CD4-positive, alpha-beta T cell (primary cell): ENCODE results near the gene TBX5. TPM values are rescaled to one million over a fixed set of nuclear protein-coding genes. Genes with fewer than 3 reads are reported as not detected.

ENCODE experiments used
- ATAC-seq: fragments of 200-7000 bp; cut with Tn5 transposase; one replicate; pipeline ENCODE4 v1.10.0; 2022; ENCODE audit warnings: mild to moderate bottlenecking; ENCODE audit not compliant: poor library complexity
- CTCF ChIA-PET: fragments of 350-600 bp; sonication (Branson Sonifier 250); formaldehyde crosslinking; loops from one replicate; lab custom pipeline; 2021; ENCODE audit warnings: antibody characterized with exemption, inconsistent platforms; lab: Charles Lee
- POLR2A ChIA-PET: fragments of 350-600 bp; sonication (Branson Sonifier 250); formaldehyde crosslinking; loops from one replicate; lab custom pipeline; 2021; ENCODE audit warnings: antibody characterized with exemption, inconsistent platforms; lab: Charles Lee
- DNase-seq, 14 experiments: peaks; one replicate each; pipeline ENCODE4 v3.0.0-alpha.2; 2013 to 2020; ENCODE audit warnings: mixed read lengths in 2 of 14
- H3K27ac ChIP-seq, 2 donors: one replicate each; pipeline versions ENCODE4 v1.5.1 to v1.7.0; 2013; ENCODE audit warnings: low read length in 2 of 2, low read depth in 1 of 2, mild to moderate bottlenecking in 1 of 2
- H3K27me3 ChIP-seq, 2 experiments: 1 replicate in 1 of 2; 2 replicates in 1 of 2; pipeline versions ENCODE4 v1.6.1 to v1.7.0; 2013; ENCODE audit warnings: low read length in 2 of 2, control low read depth in 1 of 2, mild to moderate bottlenecking in 1 of 2, moderate library complexity in 1 of 2; ENCODE audit not compliant: insufficient read depth in 2 of 2, control insufficient read depth in 1 of 2
- H3K36me3 ChIP-seq: one replicate; pipeline ENCODE4 v1.6.1; 2013; ENCODE audit warnings: low read length, control low read depth; ENCODE audit not compliant: insufficient read depth
- H3K4me1 ChIP-seq: one replicate; pipeline ENCODE4 v1.6.1; 2013; ENCODE audit warnings: low read length, control low read depth; ENCODE audit not compliant: insufficient read depth
- H3K4me3 ChIP-seq: one replicate; pipeline ENCODE4 v1.5.1; 2013; ENCODE audit warnings: mild to moderate bottlenecking, low read length, moderate library complexity
- H3K9me3 ChIP-seq, 2 experiments: 1 replicate in 1 of 2; 2 replicates in 1 of 2; pipeline versions ENCODE4 v1.6.1 to v1.7.0; 2013; ENCODE audit warnings: low read length in 2 of 2, mild to moderate bottlenecking in 2 of 2, control low read depth in 1 of 2, moderate library complexity in 1 of 2; ENCODE audit not compliant: control insufficient read depth in 1 of 2, insufficient read depth in 1 of 2
- H3K27ac Mint-ChIP-seq: one replicate; pipeline ENCODE4 v1.8.0; 2020; ENCODE audit warnings: mixed read lengths
- H3K27me3 Mint-ChIP-seq: one replicate; pipeline ENCODE4 v1.8.0; 2021; ENCODE audit warnings: mixed read lengths
- H3K36me3 Mint-ChIP-seq: one replicate; pipeline ENCODE4 v1.8.0; 2021; ENCODE audit warnings: low read depth, mixed read lengths
- H3K4me1 Mint-ChIP-seq: one replicate; pipeline ENCODE4 v1.8.0; 2021; ENCODE audit warnings: low read depth, mixed read lengths
- H3K4me3 Mint-ChIP-seq: one replicate; pipeline ENCODE4 v1.8.0; 2020; ENCODE audit warnings: mild to moderate bottlenecking, mixed read lengths
- H3K9me3 Mint-ChIP-seq: one replicate; pipeline ENCODE4 v1.8.0; 2020; ENCODE audit warnings: mixed read lengths
- CTCF ChIP-seq: fragments of 200-600 bp; IDR thresholded peaks from one replicate; pipeline ENCODE4 v1.8.0; 2022; ENCODE audit warnings: antibody characterized with exemption, mild to moderate bottlenecking
- intact Hi-C, 2 experiments: fragments of 100-400 bp; cut with DNase I in 1 of 2; cut with micrococcal nuclease in 1 of 2; formaldehyde crosslinking; loops; one replicate each; pipeline versions ENCODE4 v1.15.1 to v1.9.0; 2023 to 2025; cut with DNase I, micrococcal nuclease
- polyA plus RNA-seq, 2 donors: library from polyadenylated mRNA; unstranded; fragments of 120-200 nt; gene quantifications; one replicate each; pipeline ENCODE4 v1.2.1, GENCODE V29; 2013
- total RNA-seq, 174 experiments: library from RNA in 2 of 174; stranded (reverse) in 2 of 174; gene quantifications; one replicate each; pipeline ENCODE4 v1.2.3 and lab custom pipeline; 2021 to 2026

Gene TBX5
- total RNA-seq (not detected), total RNA-seq (lab: John Stamatoyannopoulos, UW) (0 to 0.18 (median 0) reads per million in 172 experiments)
- not detected for polyA plus RNA-seq (2013, experiment 1 of 2)
- polyA plus RNA-seq (2013, experiment 2 of 2), result 0.01 TPM

GRCh38 chr12:114405519-114406271 is at the start of gene TBX5:
TBX5 (minus strand) TSS chr12:114406144; CDS start chr12:114403898, 2,246 bp downstream.
- CTCF ChIA-PET, result no interaction called here
- Histone ChIP-seq H3K27ac (no peak within 1 kb of the TSS), H3K4me1 (peaks cover 9% of the 10 kb centered on the region), H3K4me3 (no peak within 1 kb of the TSS), H3K27me3 (peaks cover 87 to 97% of the 10 kb centered on the region in 2 experiments), H3K36me3 (no peaks in the 10 kb centered on the region), H3K9me3 (peaks cover 0 to 52% of the 10 kb centered on the region in 2 experiments)
- peaks cover 4% of the 10 kb centered on the region for H3K4me1 Mint-ChIP-seq
- no peaks in the 10 kb centered on the region for H3K9me3 Mint-ChIP-seq
- TF ChIP-seq CTCF, result no peak
- ATAC-seq (no peak), DNase-seq (no peak)
- intact Hi-C loops, result no loop called here
- peaks cover 93% of the 10 kb centered on the region for H3K27me3 Mint-ChIP-seq
- POLR2A ChIA-PET, result no interaction called here
- H3K4me3 Mint-ChIP-seq, result no peak within 1 kb of the TSS
- no peaks in the 10 kb centered on the region for H3K36me3 Mint-ChIP-seq
- no peak within 1 kb of the TSS for H3K27ac Mint-ChIP-seq

- H3K4me3 Mint-ChIP-seq, result no peak overlapping the region
- DNase-seq, result no peak
- H3K4me3 ChIP-seq, result no peak overlapping the region
- no peaks in the 10 kb centered on the region for H3K4me1 Mint-ChIP-seq
- H3K36me3 ChIP-seq, result no peaks in the 10 kb centered on the region
- H3K9me3 ChIP-seq, result peaks cover 0 to 19% of the 10 kb centered on the region in 2 experiments
- no peak overlapping the region for H3K27ac Mint-ChIP-seq
- ATAC-seq, result no peak
- H3K4me1 ChIP-seq, result no peaks in the 10 kb centered on the region
- H3K36me3 Mint-ChIP-seq, result no peaks in the 10 kb centered on the region
- CTCF ChIA-PET, result no interaction called here
- intact Hi-C loops, result no loop called here
- H3K9me3 Mint-ChIP-seq, result peaks cover 3% of the 10 kb centered on the region
- POLR2A ChIA-PET, result no interaction called here
- H3K27me3 ChIP-seq, result peaks cover 25 to 64% of the 10 kb centered on the region in 2 experiments
- no peak for TF ChIP-seq CTCF
- peaks cover 63% of the 10 kb centered on the region for H3K27me3 Mint-ChIP-seq
- no peak overlapping the region for H3K27ac ChIP-seq
Measured at GRCh38 chr12:114451657-114452056, 45.7 kb upstream of the TBX5 start.

- Histone ChIP-seq H3K36me3 (no peaks in the 10 kb centered on the region), H3K9me3 (peaks cover 0 to 19% of the 10 kb centered on the region in 2 experiments), H3K27me3 (peaks cover 25 to 73% of the 10 kb centered on the region in 2 experiments), H3K4me1 (no peaks in the 10 kb centered on the region), H3K4me3 (no peak overlapping the region), H3K27ac (no peak overlapping the region)
- ATAC-seq (no peak), DNase-seq (no peak)
- ChIA-PET CTCF (no interaction called here), POLR2A (no interaction called here)
- Mint-ChIP-seq H3K4me1 (no peaks in the 10 kb centered on the region), H3K9me3 (peaks cover 3% of the 10 kb centered on the region), H3K27me3 (peaks cover 67% of the 10 kb centered on the region), H3K36me3 (no peaks in the 10 kb centered on the region), H3K27ac (no peak overlapping the region), H3K4me3 (no peak overlapping the region)
- no peak for TF ChIP-seq CTCF
- intact Hi-C loops, result no loop called here
Measured at GRCh38 chr12:114450515-114451300, 44.8 kb upstream of the TBX5 start.
